HepG2 (cell line): Measurements from ENCODE around the gene COX14. TPM values are rescaled to one million over a fixed set of nuclear protein-coding genes. Genes with fewer than 3 reads are reported as not detected.

Experiments used
- ARID5B ChIP-seq: IDR thresholded peaks from 2 replicates; pipeline ENCODE4 v1.4.0; 2020; ENCODE audit warnings: mild to moderate bottlenecking, missing genetic modification reagents
- ETV5 ChIP-seq: IDR thresholded peaks from 2 replicates; pipeline ENCODE4 v1.6.1; 2018; ENCODE audit warnings: missing biosample characterization, missing genetic modification reagents, inconsistent platforms, borderline replicate concordance
- KMT2B ChIP-seq: IDR thresholded peaks from 2 replicates; pipeline ENCODE4 v1.6.1; 2016; ENCODE audit warnings: missing genetic modification reagents, missing compliant biosample characterization
- MIER3 ChIP-seq: IDR thresholded peaks from 2 replicates; pipeline ENCODE4 v1.6.1; 2016; ENCODE audit warnings: missing compliant biosample characterization, borderline replicate concordance
- MTA1 ChIP-seq: sonication (generic); formaldehyde crosslinking; IDR thresholded peaks from 2 replicates; pipeline ENCODE4 v1.4.0; 2020; ENCODE audit warnings: missing genetic modification reagents, mild to moderate bottlenecking, borderline replicate concordance
- PAXIP1 ChIP-seq: sonication (generic); formaldehyde crosslinking; conservative IDR thresholded peaks from 2 replicates; pipeline ENCODE4 v1.4.0; 2020; ENCODE audit warnings: mild to moderate bottlenecking, missing genetic modification reagents, moderate library complexity
- RFX1 ChIP-seq: fragments of 450-650 bp; IDR thresholded peaks from 2 replicates; pipeline ENCODE4 v1.6.1; 2017
- SATB2 ChIP-seq: sonication (generic); formaldehyde crosslinking; IDR thresholded peaks from 2 replicates; pipeline ENCODE4 v1.5.0; 2020; ENCODE audit warnings: missing genetic modification reagents
- TBL1XR1 ChIP-seq: fragments of 150-350 bp; IDR thresholded peaks from 2 replicates; pipeline ENCODE4 v1.6.1; 2014; ENCODE audit warnings: borderline replicate concordance, low read length; ENCODE audit not compliant: partially characterized antibody
- ZBTB7B ChIP-seq: sonication (generic); formaldehyde crosslinking; IDR thresholded peaks from 2 replicates; pipeline ENCODE4 v1.4.0; 2020; ENCODE audit warnings: missing genetic modification reagents
- ZBTB8A ChIP-seq: sonication (generic); formaldehyde crosslinking; IDR thresholded peaks from 2 replicates; pipeline ENCODE4 v1.4.0; 2020; ENCODE audit warnings: mild to moderate bottlenecking, low read depth, missing genetic modification reagents, borderline replicate concordance
- ZFP90 ChIP-seq: sonication (generic); formaldehyde crosslinking; IDR thresholded peaks from 2 replicates; pipeline ENCODE4 v1.8.0; 2022; ENCODE audit warnings: missing genetic modification reagents, mild to moderate bottlenecking, inconsistent platforms, borderline replicate concordance
- ZNF121 ChIP-seq: sonication (generic); formaldehyde crosslinking; IDR thresholded peaks from 2 replicates; pipeline ENCODE4 v1.5.0; 2020; ENCODE audit warnings: mild to moderate bottlenecking, missing genetic modification reagents
- ZNF251 ChIP-seq: sonication (generic); formaldehyde crosslinking; IDR thresholded peaks from 2 replicates; pipeline ENCODE4 v1.9.0; 2021; ENCODE audit warnings: mild to moderate bottlenecking, missing genetic modification reagents
- ZNF354B ChIP-seq: sonication (generic); formaldehyde crosslinking; IDR thresholded peaks from 2 replicates; pipeline ENCODE4 v1.8.0; 2022; ENCODE audit warnings: mild to moderate bottlenecking, missing genetic modification reagents
- ZNF549 ChIP-seq: sonication (generic); formaldehyde crosslinking; IDR thresholded peaks from 2 replicates; pipeline ENCODE4 v1.5.0; 2020; ENCODE audit warnings: missing genetic modification reagents
- ZNF564 ChIP-seq: sonication (generic); formaldehyde crosslinking; IDR thresholded peaks from 2 replicates; pipeline ENCODE4 v1.8.1; 2023; ENCODE audit warnings: mild to moderate bottlenecking, missing genetic modification reagents
- polyA plus RNA-seq, 8 experiments: library from polyadenylated mRNA; depleted of rRNA in 3 of 8; stranded (reverse) in 7 of 8; unstranded in 1 of 8; fragments of >200 nt; fragmentation: Illumina TruSeq in 4 of 8; extraction: Trizol in 4 of 8; gene quantifications; 2 replicates each; pipeline versions ENCODE4 v1.2.1 to v1.2.3, GENCODE V29; 2011 to 2016; ENCODE audit warnings: low read depth in 4 of 8, missing spikeins in 1 of 8, mixed read lengths in 1 of 8; ENCODE audit not compliant: insufficient read depth in 1 of 8
- total RNA-seq, 5 experiments: library from RNA; depleted of rRNA; stranded (reverse); fragments of >200 nt; fragmentation: Illumina TruSeq; extraction: Trizol; gene quantifications; 2 replicates each; pipeline ENCODE4 v1.2.3, GENCODE V29; 2016; ENCODE audit warnings: low read depth in 1 of 5
- TF ChIP-seq, protein P1 (sequence below), 2 experiments: sonication (generic) in 1 of 2; formaldehyde crosslinking in 1 of 2; IDR thresholded peaks; 2 replicates each; pipeline versions ENCODE4 v1.4.0 to v1.6.1; 2018 to 2020; ENCODE audit warnings: missing genetic modification reagents in 2 of 2, borderline replicate concordance in 1 of 2, low read depth in 1 of 2, mild to moderate bottlenecking in 1 of 2, missing biosample characterization in 1 of 2

Gene COX14
- total and polyA plus RNA-seq, 2 of the 13 experiments (the other 11 are each of a cell fraction or from before 2014, with no cell fraction given), result 53.0 to 71.6 TPM

GRCh38 chr12:50111693-50112455 is at the start of gene COX14 (continued):
- 0 out of 2 replicates have a peak, but pooled peaks have one; percentile 13 for TF ChIP-seq ARID5B
- TF ChIP-seq KMT2B (CRISPR knock-in tag), result peak; percentile 76; the same call in 1 of the 2 replicates
- TF ChIP-seq ZNF354B (CRISPR knock-in tag), result 0 out of 2 replicates have a peak, but pooled peaks have one; percentile 77
- peak; percentile 74 for TF ChIP-seq ZBTB7B (CRISPR knock-in tag)
- TF ChIP-seq PAXIP1 (CRISPR knock-in tag), result no peak
- TF ChIP-seq ZNF121 (CRISPR knock-in tag), result no peak
- TF ChIP-seq, protein P1, sequence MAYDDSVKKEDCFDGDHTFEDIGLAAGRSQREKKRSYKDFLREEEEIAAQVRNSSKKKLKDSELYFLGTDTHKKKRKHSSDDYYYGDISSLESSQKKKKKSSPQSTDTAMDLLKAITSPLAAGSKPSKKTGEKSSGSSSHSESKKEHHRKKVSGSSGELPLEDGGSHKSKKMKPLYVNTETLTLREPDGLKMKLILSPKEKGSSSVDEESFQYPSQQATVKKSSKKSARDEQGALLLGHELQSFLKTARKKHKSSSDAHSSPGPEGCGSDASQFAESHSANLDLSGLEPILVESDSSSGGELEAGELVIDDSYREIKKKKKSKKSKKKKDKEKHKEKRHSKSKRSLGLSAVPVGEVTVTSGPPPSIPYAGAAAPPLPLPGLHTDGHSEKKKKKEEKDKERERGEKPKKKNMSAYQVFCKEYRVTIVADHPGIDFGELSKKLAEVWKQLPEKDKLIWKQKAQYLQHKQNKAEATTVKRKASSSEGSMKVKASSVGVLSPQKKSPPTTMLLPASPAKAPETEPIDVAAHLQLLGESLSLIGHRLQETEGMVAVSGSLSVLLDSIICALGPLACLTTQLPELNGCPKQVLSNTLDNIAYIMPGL (CRISPR knock-in tag; IDR thresholded peaks at IDR 0.05; ENCODE audit: borderline replicate concordance in 1 of 2, low read depth in 1 of 2), result peak; percentile 50 to 72; a peak in 3 of 4 replicates
- no peak; the same call in 1 of the 2 replicates for TF ChIP-seq ETV5 (CRISPR knock-in tag)
- no peak for TF ChIP-seq ZNF549 (CRISPR knock-in tag)
- TF ChIP-seq ZBTB8A (CRISPR knock-in tag), result no peak
- peak; percentile 62; the same call in 1 of the 2 replicates for TF ChIP-seq MIER3
- no peak for TF ChIP-seq ZFP90 (CRISPR knock-in tag)
- TF ChIP-seq SATB2 (CRISPR knock-in tag), result 0 out of 2 replicates have a peak, but pooled peaks have one; percentile 65
- TF ChIP-seq ZNF564 (CRISPR knock-in tag), result no peak; the same call in 1 of the 2 replicates
- TF ChIP-seq ZNF251, result no peak
- no peak for TF ChIP-seq RFX1
- TF ChIP-seq TBL1XR1, result no peak
- TF ChIP-seq MTA1, result peak; percentile 59; the same call in 1 of the 2 replicates
